Choroid plexus epithelial cell (primary cell): ENCODE results near the gene CAMK2G.

Experiments
- DNase-seq: peaks from one replicate; pipeline ENCODE4 v3.0.0-alpha.2; 2010; ENCODE audit warnings: low read depth
- H3K4me3 ChIP-seq: 2 replicates; pipeline ENCODE4 v1.5.1; 2011; ENCODE audit warnings: low read depth, mild to moderate bottlenecking, control low read depth, low read length, moderate library complexity
- CTCF ChIP-seq: conservative IDR thresholded peaks from 2 replicates; pipeline ENCODE4 v1.5.1; 2011; ENCODE audit warnings: low read depth, mild to moderate bottlenecking, control low read depth, inconsistent platforms, low read length, moderate library complexity

Gene CAMK2G

GRCh38 chr10:73773152-73773879 is 101.0 kb downstream of the CAMK2G start:
- H3K4me3 ChIP-seq, result peak overlapping the region; percentile 87
- DNase-seq, result peak; percentile 12
- no peak for TF ChIP-seq CTCF

- peak; percentile 7 for TF ChIP-seq CTCF
- peak overlapping the region; percentile 87 for H3K4me3 ChIP-seq
- DNase-seq, result peak; percentile 83
Observed at GRCh38 chr10:73772281-73773151, 101.8 kb downstream of the CAMK2G start.

- H3K4me3 ChIP-seq, result peak overlapping the region; percentile 87
- peak; percentile 84 for DNase-seq
- TF ChIP-seq CTCF, result peak; percentile 8
Observed at GRCh38 chr10:73771722-73772280, 102.6 kb downstream of the CAMK2G start.

- TF ChIP-seq CTCF, result no peak
- no peak for DNase-seq
- H3K4me3 ChIP-seq, result no peak overlapping the region
Observed at GRCh38 chr10:73769396-73769795, 105.0 kb downstream of the CAMK2G start.

GRCh38 chr10:73768881-73769280 is 105.5 kb downstream of the CAMK2G start:
- no peak for DNase-seq
- H3K4me3 ChIP-seq, result no peak overlapping the region
- TF ChIP-seq CTCF, result no peak

- no peak for DNase-seq
- no peak overlapping the region for H3K4me3 ChIP-seq
- no peak for TF ChIP-seq CTCF
Observed at GRCh38 chr10:73765066-73765465, 109.3 kb downstream of the CAMK2G start.
